GM21619 (cell line): ENCODE data around the gene IRAK3.
"Not testable (repeated sequence)": the region's sequence is repeated elsewhere in the genome, so short reads cannot be mapped to it uniquely, and the experiment has no call there.

Experiments
- ATAC-seq: cut with Tn5 transposase; IDR thresholded peaks from one replicate; pipeline ENCODE4 v1.9.1; 2021; ENCODE audit not compliant: unreplicated experiment

IRAK3 gene

GRCh38 chr12:66206141-66206540, 17.1 kb downstream of the IRAK3 start:
- ATAC-seq: no peak

- ATAC-seq: no peak
Observed at GRCh38 chr12:66210840-66211239, 21.8 kb downstream of the IRAK3 start.

GRCh38 chr12:66211573-66211972, 22.6 kb downstream of the IRAK3 start:
- not testable (repeated sequence) for ATAC-seq

GRCh38 chr12:66213011-66213410, 24.0 kb downstream of the IRAK3 start:
- not testable (repeated sequence) for ATAC-seq

- ATAC-seq: no peak
Observed at GRCh38 chr12:66217342-66217917, 28.4 kb downstream of the IRAK3 start.

- no peak for ATAC-seq
Observed at GRCh38 chr12:66228462-66228861, 39.4 kb downstream of the IRAK3 start.

- ATAC-seq: peak; percentile 35
Observed at GRCh38 chr12:66232263-66232662, 43.2 kb downstream of the IRAK3 start.

GRCh38 chr12:66234037-66234693, 45.2 kb downstream of the IRAK3 start:
- peak; percentile 90 for ATAC-seq

GRCh38 chr12:66234773-66235625, 46.0 kb downstream of the IRAK3 start:
- ATAC-seq: peak; percentile 47

- no peak for ATAC-seq
Observed at GRCh38 chr12:66235626-66236281, 46.7 kb downstream of the IRAK3 start.

- ATAC-seq: not testable (repeated sequence)
Observed at GRCh38 chr12:66236282-66236675, 47.3 kb downstream of the IRAK3 start.

- ATAC-seq: no peak
Observed at GRCh38 chr12:66236969-66237368, 48.0 kb downstream of the IRAK3 start.

- ATAC-seq: no peak
Observed at GRCh38 chr12:66237505-66238175, 48.6 kb downstream of the IRAK3 start.

GRCh38 chr12:66239295-66239694, 50.3 kb downstream of the IRAK3 start:
- no peak for ATAC-seq

- no peak for ATAC-seq
Observed at GRCh38 chr12:66240096-66240820, 51.2 kb downstream of the IRAK3 start.

GRCh38 chr12:66241061-66242043, 52.3 kb downstream of the IRAK3 start:
- ATAC-seq: no peak

- ATAC-seq: no peak
Observed at GRCh38 chr12:66242311-66242710, 53.3 kb downstream of the IRAK3 start.

- ATAC-seq: no peak
Observed at GRCh38 chr12:66243911-66244310, 54.9 kb downstream of the IRAK3 start.

- ATAC-seq: no peak
Observed at GRCh38 chr12:66244446-66244845, 55.4 kb downstream of the IRAK3 start.
